HG02973 (cell line): Measurements from ENCODE around the gene AVEN.

ENCODE experiments used
- ATAC-seq: cut with Tn5 transposase; IDR thresholded peaks from one replicate; pipeline ENCODE4 v1.9.1; 2021; ENCODE audit warnings: moderate library complexity; ENCODE audit not compliant: unreplicated experiment

Gene AVEN

GRCh38 chr15:33923446-33923845 lies 115.6 kb downstream of the AVEN start:
- ATAC-seq: no peak

GRCh38 chr15:33915571-33916407 lies 123.2 kb downstream of the AVEN start:
- no peak for ATAC-seq

GRCh38 chr15:33913459-33913858 lies 125.5 kb downstream of the AVEN start:
- no peak for ATAC-seq

GRCh38 chr15:33912326-33912725 lies 126.7 kb downstream of the AVEN start:
- ATAC-seq: no peak

- no peak for ATAC-seq
Observed at GRCh38 chr15:33910741-33911140, 128.3 kb downstream of the AVEN start.

GRCh38 chr15:33908406-33908805 lies 130.6 kb downstream of the AVEN start:
- no peak for ATAC-seq

GRCh38 chr15:33907326-33907725 lies 131.7 kb downstream of the AVEN start:
- ATAC-seq: no peak

GRCh38 chr15:33903661-33904060 lies 135.3 kb downstream of the AVEN start:
- ATAC-seq: no peak

GRCh38 chr15:33902043-33902442 lies 137.0 kb downstream of the AVEN start:
- ATAC-seq: no peak

- no peak for ATAC-seq
Observed at GRCh38 chr15:33894193-33894592, 144.8 kb downstream of the AVEN start.

- ATAC-seq: no peak
Observed at GRCh38 chr15:33888176-33888575, 150.8 kb downstream of the AVEN start.

GRCh38 chr15:33882921-33883320 lies 156.1 kb downstream of the AVEN start:
- no peak for ATAC-seq

GRCh38 chr15:33874156-33874555 lies 164.8 kb downstream of the AVEN start:
- no peak for ATAC-seq

- ATAC-seq: no peak
Observed at GRCh38 chr15:33872416-33873106, 166.4 kb downstream of the AVEN start.

- no peak for ATAC-seq
Observed at GRCh38 chr15:33871980-33872379, 167.0 kb downstream of the AVEN start.

- no peak for ATAC-seq
Observed at GRCh38 chr15:33866101-33866737, 172.8 kb downstream of the AVEN start.

GRCh38 chr15:33865416-33865815 lies 173.6 kb downstream of the AVEN start:
- no peak for ATAC-seq

GRCh38 chr15:33864360-33865075 lies 174.5 kb downstream of the AVEN start:
- ATAC-seq: no peak

GRCh38 chr15:33860754-33861153 lies 178.2 kb downstream of the AVEN start:
- no peak for ATAC-seq

GRCh38 chr15:33859992-33860545 lies 178.9 kb downstream of the AVEN start:
- ATAC-seq: no peak

GRCh38 chr15:33858836-33859235 lies 180.2 kb downstream of the AVEN start:
- no peak for ATAC-seq
